Gastroesophageal sphincter (tissue), 4 donors: ENCODE results near the gene CR2. TPM values are rescaled to one million over a fixed set of nuclear protein-coding genes. Genes with fewer than 3 reads are reported as not detected.

Experiments
- ATAC-seq: fragments of 150-250 bp; one replicate; pipeline ENCODE4 v1.9.1; 2016; ENCODE audit warnings: mild to moderate bottlenecking, moderate library complexity
- H3K27ac ChIP-seq, 4 donors: fragments of 200-600 bp; sonication (generic) in 3 of 4; 1 replicate in 3 of 4; 2 replicates in 1 of 4; pipeline ENCODE4 v1.5.1; 2016 to 2019
- H3K27me3 ChIP-seq: fragments of 200-600 bp; sonication (generic); one replicate; pipeline ENCODE4 v1.5.1; 2019
- H3K36me3 ChIP-seq, 2 donors: fragments of 200-600 bp; sonication (generic); one replicate each; pipeline ENCODE4 v1.5.1; 2019; ENCODE audit warnings: control low read depth in 1 of 2
- H3K4me1 ChIP-seq, 3 donors: fragments of 200-600 bp; sonication (generic); 1 replicate in 2 of 3; 2 replicates in 1 of 3; pipeline ENCODE4 v1.5.1; 2016 to 2019; ENCODE audit warnings: control low read depth in 2 of 3
- H3K4me3 ChIP-seq, 2 donors: fragments of 200-600 bp; sonication (generic); one replicate each; pipeline ENCODE4 v1.5.1; 2019; ENCODE audit warnings: mild to moderate bottlenecking in 1 of 2, moderate library complexity in 1 of 2
- H3K9me3 ChIP-seq, 3 donors: fragments of 200-600 bp; sonication (generic); one replicate each; pipeline ENCODE4 v1.5.1; 2017 to 2019; ENCODE audit warnings: control low read depth in 2 of 3
- EP300 ChIP-seq: sonication (generic); formaldehyde crosslinking; IDR thresholded peaks from one replicate; pipeline ENCODE4 v1.6.1; 2017; ENCODE audit warnings: antibody characterized with exemption, mild to moderate bottlenecking
- POLR2A ChIP-seq, 2 donors: fragments of 450-650 bp; IDR thresholded peaks; one replicate each; pipeline ENCODE4 v1.6.1; 2017; ENCODE audit warnings: antibody characterized with exemption in 2 of 2, mild to moderate bottlenecking in 2 of 2, moderate library complexity in 1 of 2
- POLR2AphosphoS5 ChIP-seq: sonication (generic); formaldehyde crosslinking; IDR thresholded peaks from one replicate; pipeline ENCODE4 v1.6.1; 2017; ENCODE audit warnings: antibody characterized with exemption
- WGBS, 2 donors: methylation state at CpG; one replicate each; pipeline ENCODE4 v1.1.5; 2018; ENCODE audit warnings: low coverage in 1 of 2; 5-methylcytosine and 5-hydroxymethylcytosine counted together
- total RNA-seq, 4 donors: library from RNA; depleted of rRNA; stranded (reverse); fragments of >200 nt; gene quantifications; one replicate each; pipeline ENCODE4 v1.1.0, GENCODE V29; 2016
- TF ChIP-seq, protein P1 (sequence below), 4 experiments: fragments of 200-600 bp in 2 of 4; fragments of 450-650 bp in 2 of 4; sonication (generic) in 1 of 4; IDR thresholded peaks; one replicate each; pipeline ENCODE4 v1.5.1; 2017 to 2019; ENCODE audit warnings: antibody characterized with exemption in 4 of 4, mild to moderate bottlenecking in 2 of 4, moderate library complexity in 2 of 4

The CR2 gene
- total RNA-seq, 4 donors from 2014 or later: 0.13 to 1.0 TPM; not detected in 2

DNA sequence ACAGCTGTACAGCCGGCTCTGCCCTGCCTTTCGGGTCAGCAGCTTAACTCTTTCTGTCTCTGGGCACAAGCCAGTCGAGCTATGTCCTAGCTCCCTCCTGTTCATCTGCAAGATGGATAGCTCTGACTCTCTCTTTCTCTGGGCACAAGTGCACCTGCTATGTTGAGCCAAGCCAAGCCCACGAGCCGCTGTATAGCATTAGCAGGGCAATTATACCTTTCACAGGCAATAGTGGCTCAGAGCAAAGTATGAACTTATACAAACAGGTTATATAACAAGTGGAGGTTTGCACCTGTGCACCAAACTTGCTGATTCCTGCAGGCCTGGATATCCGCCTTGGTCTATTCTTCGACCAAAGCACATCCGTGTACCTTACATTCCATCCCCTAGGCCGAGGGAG is 33.0 kb upstream of the CR2 start:
- 67 to 73% methylated on average over 6 to 7 of the region's 9 CpGs for WGBS, 2 donors
- TF ChIP-seq POLR2A (IDR thresholded peaks at IDR 0.05) (no peak), EP300 (no peak), POLR2AphosphoS5 (no peak)
- TF ChIP-seq, protein P1, sequence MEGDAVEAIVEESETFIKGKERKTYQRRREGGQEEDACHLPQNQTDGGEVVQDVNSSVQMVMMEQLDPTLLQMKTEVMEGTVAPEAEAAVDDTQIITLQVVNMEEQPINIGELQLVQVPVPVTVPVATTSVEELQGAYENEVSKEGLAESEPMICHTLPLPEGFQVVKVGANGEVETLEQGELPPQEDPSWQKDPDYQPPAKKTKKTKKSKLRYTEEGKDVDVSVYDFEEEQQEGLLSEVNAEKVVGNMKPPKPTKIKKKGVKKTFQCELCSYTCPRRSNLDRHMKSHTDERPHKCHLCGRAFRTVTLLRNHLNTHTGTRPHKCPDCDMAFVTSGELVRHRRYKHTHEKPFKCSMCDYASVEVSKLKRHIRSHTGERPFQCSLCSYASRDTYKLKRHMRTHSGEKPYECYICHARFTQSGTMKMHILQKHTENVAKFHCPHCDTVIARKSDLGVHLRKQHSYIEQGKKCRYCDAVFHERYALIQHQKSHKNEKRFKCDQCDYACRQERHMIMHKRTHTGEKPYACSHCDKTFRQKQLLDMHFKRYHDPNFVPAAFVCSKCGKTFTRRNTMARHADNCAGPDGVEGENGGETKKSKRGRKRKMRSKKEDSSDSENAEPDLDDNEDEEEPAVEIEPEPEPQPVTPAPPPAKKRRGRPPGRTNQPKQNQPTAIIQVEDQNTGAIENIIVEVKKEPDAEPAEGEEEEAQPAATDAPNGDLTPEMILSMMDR (IDR thresholded peaks at IDR 0.05): no peak
- Histone ChIP-seq H3K36me3 (no peaks in the 10 kb centered on the region), H3K27me3 (peaks cover 30% of the 10 kb centered on the region), H3K9me3 (peaks cover 0 to 12% (median 0%) of the 10 kb centered on the region in 3 donors), H3K4me1 (no peaks in the 10 kb centered on the region), H3K4me3 (no peak overlapping the region), H3K27ac (no peak overlapping the region)
- ATAC-seq: no peak

DNA sequence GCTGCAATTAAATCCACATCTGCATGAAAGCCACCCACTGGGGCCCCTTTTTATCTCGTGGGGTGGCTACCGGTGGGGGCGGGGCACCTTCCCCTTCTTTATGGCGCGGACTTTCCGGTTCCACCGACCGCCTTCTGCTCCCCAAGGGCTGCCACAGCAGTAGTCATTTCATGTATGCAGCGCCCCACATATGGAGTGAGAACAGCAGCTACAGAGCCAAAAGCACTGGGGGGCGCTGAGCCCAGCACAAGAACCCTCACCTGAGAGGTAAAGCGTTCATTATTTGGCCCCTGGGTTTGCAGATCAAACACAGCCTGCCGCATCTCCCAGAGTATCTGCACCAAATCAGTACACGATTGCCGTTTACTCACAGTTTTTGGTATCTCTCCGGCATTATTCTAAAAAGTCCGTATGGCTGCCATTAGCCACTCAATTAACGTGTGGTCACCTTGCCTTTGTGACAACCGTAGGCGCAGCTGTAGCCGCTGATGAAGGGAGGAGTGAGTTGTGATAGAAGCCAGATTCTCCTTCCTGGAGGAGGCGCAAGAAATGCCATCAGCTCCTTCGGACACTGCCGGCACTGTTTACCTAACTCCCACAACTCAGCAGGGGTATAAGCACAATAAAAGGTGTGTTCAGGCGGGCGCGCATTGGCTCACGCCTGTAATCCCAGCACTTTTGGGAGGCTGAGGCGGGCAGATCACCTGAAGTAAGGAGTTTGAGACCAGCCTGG is 30.4 kb upstream of the CR2 start:
- no peak for ATAC-seq
- H3K27me3 ChIP-seq: peaks cover 30% of the 10 kb centered on the region
- peaks cover 0 to 12% (median 0%) of the 10 kb centered on the region in 3 donors for H3K9me3 ChIP-seq
- no peak for TF ChIP-seq POLR2AphosphoS5
- TF ChIP-seq, protein P1 (IDR thresholded peaks at IDR 0.05): no peak
- TF ChIP-seq POLR2A (IDR thresholded peaks at IDR 0.05): no peak
- no peak for TF ChIP-seq EP300
- 43% methylated on average over 5 of the region's 28 CpGs; no CpG with 5 or more reads in 1 of the 2 donors for WGBS, 2 donors
- H3K36me3 ChIP-seq: no peaks in the 10 kb centered on the region
- H3K27ac ChIP-seq: no peak overlapping the region
- H3K4me3 ChIP-seq: no peak overlapping the region
- no peaks in the 10 kb centered on the region for H3K4me1 ChIP-seq

DNA sequence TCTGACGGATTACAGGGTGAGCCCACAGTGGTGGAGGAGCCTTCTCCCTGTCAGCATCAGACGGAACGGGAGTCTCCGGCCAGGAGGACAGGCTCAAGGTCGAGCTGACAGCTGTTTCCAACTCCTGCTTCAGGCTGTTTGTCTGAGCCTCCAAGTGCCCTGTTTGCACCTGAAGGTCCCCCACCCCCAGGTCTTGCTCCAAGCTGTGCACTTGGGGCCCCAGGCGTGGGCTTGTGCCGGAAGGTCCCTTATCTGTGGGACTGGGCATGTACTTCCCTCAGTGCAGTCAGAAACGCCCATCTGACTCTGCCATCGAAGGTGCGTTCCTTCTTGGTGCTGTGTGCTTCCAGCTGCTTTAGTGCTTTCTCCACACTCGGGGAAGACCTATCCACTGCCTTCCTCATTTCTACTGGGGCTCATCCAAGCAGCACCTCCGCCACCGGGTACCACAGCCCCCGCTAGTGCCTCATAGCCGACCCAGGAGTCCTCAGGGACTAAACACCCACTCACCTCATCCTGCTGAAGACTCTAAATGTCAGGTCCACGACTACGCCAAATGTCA is 29.5 kb upstream of the CR2 start:
- Histone ChIP-seq H3K4me3 (no peak overlapping the region), H3K27me3 (peaks cover 30% of the 10 kb centered on the region), H3K9me3 (peaks cover 0 to 12% (median 0%) of the 10 kb centered on the region in 3 donors), H3K4me1 (no peaks in the 10 kb centered on the region), H3K27ac (no peak overlapping the region), H3K36me3 (no peaks in the 10 kb centered on the region)
- ATAC-seq: no peak
- TF ChIP-seq EP300 (no peak), POLR2A (IDR thresholded peaks at IDR 0.05) (no peak), POLR2AphosphoS5 (no peak)
- TF ChIP-seq, protein P1 (IDR thresholded peaks at IDR 0.05): no peak
- 86 to 100% methylated on average over 2 of the region's 17 CpGs for WGBS, 2 donors

DNA sequence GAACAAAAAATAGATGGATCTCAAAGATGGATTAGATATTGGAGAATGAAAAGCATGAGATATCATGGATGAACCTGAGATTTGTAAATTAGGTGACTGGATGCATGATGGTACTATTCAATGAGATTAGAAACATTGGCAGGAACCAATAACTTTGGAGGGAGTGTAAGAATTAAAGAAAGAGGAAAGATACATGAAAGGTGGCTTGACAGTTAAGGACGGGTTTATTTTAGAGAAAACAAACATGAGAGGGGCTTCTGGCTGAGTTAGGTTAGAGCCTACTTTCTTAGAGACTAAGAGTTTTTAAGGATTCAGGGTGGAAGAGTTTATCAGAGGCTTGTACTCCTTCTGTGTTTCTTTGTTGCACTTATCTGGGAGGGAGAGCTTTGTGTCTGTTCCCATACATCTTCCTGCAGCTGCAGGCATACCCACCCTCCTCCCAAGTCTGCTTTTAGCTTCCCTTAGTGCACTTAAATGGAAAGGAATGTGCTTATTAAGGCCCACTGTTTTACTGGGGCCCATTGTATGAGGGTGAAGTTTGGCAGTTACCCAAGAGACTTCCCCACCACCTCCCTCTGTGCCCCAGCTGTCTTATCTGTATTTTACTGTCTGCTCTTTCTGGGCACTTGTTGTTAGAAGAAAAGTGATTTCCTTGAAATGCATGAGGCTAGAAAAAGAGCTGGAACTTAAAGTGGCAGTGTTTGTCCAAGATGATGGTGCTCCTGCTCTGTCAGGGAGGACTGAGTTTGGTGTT is 26.1 kb upstream of the CR2 start:
- no peak overlapping the region for H3K27ac ChIP-seq
- WGBS, 2 donors: 86 to 89% methylated on average over 1 of the region's 1 CpG
- no peaks in the 10 kb centered on the region for H3K36me3 ChIP-seq
- no peak for TF ChIP-seq POLR2A (IDR thresholded peaks at IDR 0.05)
- no peak for TF ChIP-seq POLR2AphosphoS5
- TF ChIP-seq, protein P1 (IDR thresholded peaks at IDR 0.05): no peak
- no peak for TF ChIP-seq EP300
- H3K9me3 ChIP-seq: no peaks in the 10 kb centered on the region
- H3K4me1 ChIP-seq: no peaks in the 10 kb centered on the region
- ATAC-seq: no peak
- peaks cover 20% of the 10 kb centered on the region for H3K27me3 ChIP-seq
- H3K4me3 ChIP-seq: no peak overlapping the region
